Fibroblast of lung (primary cell): Measurements from ENCODE around the gene BACH1.

Source experiments
- CTCF ChIP-seq, 2 donors: IDR thresholded peaks in 1 of 2; conservative IDR thresholded peaks in 1 of 2; 1 replicate in 1 of 2; 2 replicates in 1 of 2; pipeline ENCODE4 v1.5.1; 2011 to 2012; ENCODE audit warnings: low read length in 2 of 2, control low read depth in 1 of 2, inconsistent platforms in 1 of 2, low read depth in 1 of 2, mild to moderate bottlenecking in 1 of 2
- EZH2 ChIP-seq: IDR thresholded peaks from 2 replicates; pipeline ENCODE4 v1.5.1; 2012; ENCODE audit warnings: low read length, control low read depth, mild to moderate bottlenecking; ENCODE audit errors: missing control alignments

GRCh38 chr21:29305068-29305467, 6.3 kb downstream of the BACH1 start:
- TF ChIP-seq CTCF (conservative IDR thresholded peaks at IDR 0.05 in 1 of 2, IDR thresholded peaks at IDR 0.05 in 1 of 2; ENCODE audit: low read depth in 1 of 2, low read length in 2 of 2) (no peak), EZH2 (no peak)
